HCT116 (cell line): ENCODE measurements around the gene PCSK9. TPM values are rescaled to one million over a fixed set of nuclear protein-coding genes. Genes with fewer than 3 reads are reported as not detected.

ENCODE experiments used
- ATAC-seq: fragments of 200-7000 bp; cut with Tn5 transposase; 2 replicates; pipeline ENCODE4 v1.9.1; 2020; ENCODE audit warnings: mild to moderate bottlenecking, moderate library complexity
- BruUV-seq: library from RNA; stranded (reverse); fragments of 400-500 nt; replicated peaks from 2 replicates; lab custom pipeline; 2021; lab: Mats Ljungman, UMichigan
- CTCF ChIA-PET: fragments of 300-600 bp; sonication (Branson Sonifier 250); formaldehyde crosslinking; loops from one replicate; lab custom pipeline; 2021; ENCODE audit warnings: antibody characterized with exemption; lab: Charles Lee
- POLR2A ChIA-PET: fragments of 300-600, 350-600 bp; sonication (Branson Sonifier 250); formaldehyde crosslinking; loops from one replicate; lab custom pipeline; 2021; ENCODE audit warnings: antibody characterized with exemption; lab: Charles Lee
- RAD21 ChIA-PET, 2 experiments: fragments of 300-600 bp; sonication (Branson Sonifier 250); formaldehyde crosslinking; loops; one replicate each; lab custom pipeline; 2023; ENCODE audit warnings: low total read pairs in 2 of 2; ENCODE audit not compliant: uncharacterized antibody in 2 of 2, unreplicated experiment in 2 of 2, low non-redundant PET in 1 of 2; lab: Charles Lee
- DNase-seq: peaks from one replicate; pipeline ENCODE4 v3.0.0-alpha.2; 2010; ENCODE audit warnings: low read depth, low spot score
- H2AFZ ChIP-seq: fragments of 200-600 bp; shearing (Covaris generic), sonication (generic); 2 replicates; pipeline ENCODE4 v1.6.1; 2017; ENCODE audit warnings: low read depth, mixed run types, mixed read lengths, antibody characterized with exemption, low read length; ENCODE audit not compliant: poor library complexity, severe bottlenecking
- H3K27ac ChIP-seq: 2 replicates; pipeline ENCODE4 v1.5.1; 2012; ENCODE audit warnings: low read depth, low read length
- H3K27me3 ChIP-seq: fragments of 200-600 bp; sonication (generic); 2 replicates; pipeline ENCODE4 v1.6.1; 2016; ENCODE audit warnings: mixed run types, low read length, mixed read lengths; ENCODE audit not compliant: insufficient read depth
- H3K36me3 ChIP-seq, 2 experiments: fragments of 200-500 bp in 1 of 2; fragments of 200-600 bp in 1 of 2; sonication (Bioruptor generic) in 1 of 2; sonication (generic) in 1 of 2; 2 replicates each; pipeline versions ENCODE4 v1.5.1 to v1.6.1; 2014 to 2016; ENCODE audit warnings: low read length in 2 of 2, inconsistent platforms in 1 of 2, mixed read lengths in 1 of 2, mixed run types in 1 of 2; ENCODE audit not compliant: insufficient read depth in 2 of 2, control insufficient read depth in 1 of 2
- H3K4me1 ChIP-seq, 2 experiments: fragments of 200-600 bp in 1 of 2; sonication (generic) in 1 of 2; 2 replicates each; pipeline versions ENCODE4 v1.5.1 to v1.6.1; 2012 to 2017; ENCODE audit warnings: low read length in 2 of 2, inconsistent platforms in 1 of 2, mild to moderate bottlenecking in 1 of 2, mixed read lengths in 1 of 2, mixed run types in 1 of 2, moderate library complexity in 1 of 2; ENCODE audit not compliant: insufficient read depth in 2 of 2, control insufficient read depth in 1 of 2
- H3K4me2 ChIP-seq: fragments of 200-600 bp; sonication (generic); 2 replicates; pipeline ENCODE4 v1.6.1; 2017; ENCODE audit warnings: mixed run types, low read length, mixed read lengths
- H3K4me3 ChIP-seq, 2 experiments: fragments of 200-600 bp in 1 of 2; sonication (generic) in 1 of 2; replicated peaks in 1 of 2; 2 replicates each; pipeline ENCODE4 v1.5.1; 2011 to 2016; ENCODE audit warnings: low read length in 2 of 2, control low read depth in 1 of 2, low read depth in 1 of 2, mild to moderate bottlenecking in 1 of 2, mixed read lengths in 1 of 2, mixed run types in 1 of 2
- H3K79me2 ChIP-seq: fragments of 200-600 bp; sonication (generic); 2 replicates; pipeline ENCODE4 v1.6.1; 2017; ENCODE audit warnings: mild to moderate bottlenecking, mixed run types, low read length, moderate library complexity, mixed read lengths; ENCODE audit not compliant: insufficient read depth
- H3K9ac ChIP-seq: fragments of 200-600 bp; sonication (generic); 2 replicates; pipeline ENCODE4 v1.6.1; 2016; ENCODE audit warnings: low read length, mixed read lengths
- H3K9me2 ChIP-seq: fragments of 200-600 bp; sonication (generic), shearing (Covaris generic); 2 replicates; pipeline ENCODE4 v1.6.1; 2017; ENCODE audit warnings: mixed run types, mild to moderate bottlenecking, moderate library complexity; ENCODE audit not compliant: insufficient read depth
- H3K9me3 ChIP-seq, 2 experiments: fragments of 200-500 bp in 1 of 2; fragments of 200-600 bp in 1 of 2; sonication (Bioruptor generic) in 1 of 2; sonication (generic) in 1 of 2; 2 replicates each; pipeline ENCODE4 v1.6.1; 2014 to 2017; ENCODE audit warnings: low read length in 2 of 2, mixed read lengths in 2 of 2, inconsistent platforms in 1 of 2, low read depth in 1 of 2, mild to moderate bottlenecking in 1 of 2, mixed run types in 1 of 2, moderate library complexity in 1 of 2; ENCODE audit not compliant: control insufficient read depth in 1 of 2, insufficient read depth in 1 of 2
- H4K20me1 ChIP-seq: fragments of 200-600 bp; sonication (generic), shearing (Covaris generic); 2 replicates; pipeline ENCODE4 v1.6.1; 2017; ENCODE audit warnings: mixed run types, mild to moderate bottlenecking, moderate library complexity; ENCODE audit not compliant: insufficient read depth
- EGR1 ChIP-seq: IDR thresholded peaks from 2 replicates; pipeline ENCODE4 v1.6.1; 2012; ENCODE audit warnings: low read depth
- EZH2 ChIP-seq: fragments of 200-600 bp; sonication (generic); IDR thresholded peaks from 2 replicates; pipeline ENCODE4 v1.6.1; 2017; ENCODE audit warnings: antibody characterized with exemption, mixed run types
- RAD21 ChIP-seq: IDR thresholded peaks from 2 replicates; pipeline ENCODE4 v1.6.1; 2012; ENCODE audit warnings: low read depth, mild to moderate bottlenecking
- ZNF274 ChIP-seq: fragments of 200-500 bp; sonication (Bioruptor generic); IDR thresholded peaks from 2 replicates; pipeline ENCODE4 v1.6.1; 2014; ENCODE audit warnings: mild to moderate bottlenecking, low read depth, low read length, inconsistent platforms
- intact Hi-C: fragments of 100-400 bp; cut with micrococcal nuclease; formaldehyde crosslinking; loops from 2 replicates; pipeline ENCODE4 v1.10.0; 2022
- total RNA-seq: library from RNA; stranded (reverse); gene quantifications from one replicate; pipeline ENCODE4 v1.2.1, GENCODE V29; 2021; ENCODE audit not compliant: unreplicated experiment
- TF ChIP-seq, protein P1 (sequence below): IDR thresholded peaks from 2 replicates; pipeline ENCODE4 v1.6.1; 2012
- TF ChIP-seq, protein P2 (sequence below): IDR thresholded peaks from 2 replicates; pipeline ENCODE4 v1.6.1; 2012

The PCSK9 gene
- total RNA-seq, 1 experiment from 2014 or later, result 39.6 TPM

GRCh38 chr1:55062801-55063576 is 23.6 kb downstream of the PCSK9 start:
- Histone ChIP-seq H3K79me2 (no peaks in the 10 kb centered on the region), H4K20me1 (no peaks in the 10 kb centered on the region), H3K36me3 (peaks cover 0 to 10% of the 10 kb centered on the region in 2 experiments; a peak in 2 of 4 replicates), H3K4me1 (peaks cover 0 to 5% of the 10 kb centered on the region in 2 experiments; a peak in 1 of 4 replicates), H3K9me2 (no peaks in the 10 kb centered on the region), H3K27ac (no peak overlapping the region), H3K9me3 (no peaks in the 10 kb centered on the region), H3K27me3 (no peaks in the 10 kb centered on the region), H2AFZ (no peak overlapping the region), H3K4me3 (no peak overlapping the region), H3K4me2 (no peak overlapping the region), H3K9ac (no peak overlapping the region)
- ATAC-seq (no peak), DNase-seq (no peak)
- ChIA-PET POLR2A (no interaction called here), RAD21 (no interaction called here), CTCF (interaction anchor here (1.3 to 1.6 kb wide), 2 partner anchors 23 to 118 kb away, joined by 3 read pairs; no protein-coding TSS in a partner anchor)
- TF ChIP-seq, protein P1, sequence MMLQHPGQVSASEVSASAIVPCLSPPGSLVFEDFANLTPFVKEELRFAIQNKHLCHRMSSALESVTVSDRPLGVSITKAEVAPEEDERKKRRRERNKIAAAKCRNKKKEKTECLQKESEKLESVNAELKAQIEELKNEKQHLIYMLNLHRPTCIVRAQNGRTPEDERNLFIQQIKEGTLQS, result no peak
- TF ChIP-seq ZNF274 (no peak), RAD21 (no peak), EZH2 (no peak)
- BruUV-seq, result no TSS peak
- intact Hi-C loops, result no loop called here

DNA sequence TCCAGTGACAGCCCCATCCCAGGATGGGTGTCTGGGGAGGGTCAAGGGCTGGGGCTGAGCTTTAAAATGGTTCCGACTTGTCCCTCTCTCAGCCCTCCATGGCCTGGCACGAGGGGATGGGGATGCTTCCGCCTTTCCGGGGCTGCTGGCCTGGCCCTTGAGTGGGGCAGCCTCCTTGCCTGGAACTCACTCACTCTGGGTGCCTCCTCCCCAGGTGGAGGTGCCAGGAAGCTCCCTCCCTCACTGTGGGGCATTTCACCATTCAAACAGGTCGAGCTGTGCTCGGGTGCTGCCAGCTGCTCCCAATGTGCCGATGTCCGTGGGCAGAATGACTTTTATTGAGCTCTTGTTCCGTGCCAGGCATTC is 24.2 kb downstream of the PCSK9 start:
- Histone ChIP-seq H4K20me1 (no peaks in the 10 kb centered on the region), H2AFZ (no peak overlapping the region), H3K4me2 (no peak overlapping the region), H3K27me3 (no peaks in the 10 kb centered on the region), H3K36me3 (peaks cover 1 to 11% of the 10 kb centered on the region in 2 experiments; a peak in 2 of 4 replicates)
- POLR2A ChIA-PET, result no interaction called here
- intact Hi-C loops, result no loop called here
- BruUV-seq, result no TSS peak
- ATAC-seq, result no peak
- no peak for TF ChIP-seq RAD21
- no peak for TF ChIP-seq EGR1
- TF ChIP-seq, protein P2, sequence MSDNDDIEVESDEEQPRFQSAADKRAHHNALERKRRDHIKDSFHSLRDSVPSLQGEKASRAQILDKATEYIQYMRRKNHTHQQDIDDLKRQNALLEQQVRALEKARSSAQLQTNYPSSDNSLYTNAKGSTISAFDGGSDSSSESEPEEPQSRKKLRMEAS, result no peak
- TF ChIP-seq, all 23 proteins: peak for 0
- H3K9ac ChIP-seq, result no peak overlapping the region
- CTCF ChIA-PET, result interaction anchor here (1.3 to 1.6 kb wide), 2 partner anchors 23 to 119 kb away, joined by 3 read pairs; no protein-coding TSS in a partner anchor
- no peak overlapping the region for H3K4me3 ChIP-seq
- RAD21 ChIA-PET, result no interaction called here
- no peak overlapping the region for H3K27ac ChIP-seq
- no peaks in the 10 kb centered on the region for H3K79me2 ChIP-seq
- H3K9me3 ChIP-seq, result no peaks in the 10 kb centered on the region
- no peak for DNase-seq
- no peaks in the 10 kb centered on the region for H3K9me2 ChIP-seq
- peaks cover 0 to 5% of the 10 kb centered on the region in 2 experiments; a peak in 1 of 4 replicates for H3K4me1 ChIP-seq
